Measurements from ENCODE around the gene CYP27C1.

CYP27C1 gene

GRCh38 chr2:127155028-127155581 is 65.0 kb downstream of the CYP27C1 start:
- in situ Hi-C loops (cut with MboI; ENCODE audit: low sequenced_read_pairs): no loop called here

- in situ Hi-C loops (cut with MboI; ENCODE audit: low sequenced_read_pairs): no loop called here
Observed at GRCh38 chr2:127154396-127154795, 65.7 kb downstream of the CYP27C1 start.

- in situ Hi-C loops (cut with MboI; ENCODE audit: low sequenced_read_pairs): no loop called here
Observed at GRCh38 chr2:127153691-127154158, 66.4 kb downstream of the CYP27C1 start.

- in situ Hi-C loops (cut with MboI; ENCODE audit: low sequenced_read_pairs): no loop called here
Observed at GRCh38 chr2:127150996-127151395, 69.1 kb downstream of the CYP27C1 start.

GRCh38 chr2:127149384-127149783 is 70.7 kb downstream of the CYP27C1 start:
- in situ Hi-C loops (cut with MboI; ENCODE audit: low sequenced_read_pairs): no loop called here

GRCh38 chr2:127146820-127147502 is 73.1 kb downstream of the CYP27C1 start:
- in situ Hi-C loops (cut with MboI; ENCODE audit: low sequenced_read_pairs): no loop called here

GRCh38 chr2:127146071-127146725 is 73.9 kb downstream of the CYP27C1 start:
- in situ Hi-C loops (cut with MboI; ENCODE audit: low sequenced_read_pairs): no loop called here

GRCh38 chr2:127145280-127145895 is 74.7 kb downstream of the CYP27C1 start:
- in situ Hi-C loops (cut with MboI; ENCODE audit: low sequenced_read_pairs): no loop called here

- in situ Hi-C loops (cut with MboI; ENCODE audit: low sequenced_read_pairs): no loop called here
Observed at GRCh38 chr2:127143841-127144782, 76.0 kb downstream of the CYP27C1 start.

- in situ Hi-C loops (cut with MboI; ENCODE audit: low sequenced_read_pairs): no loop called here
Observed at GRCh38 chr2:127142663-127143630, 77.2 kb downstream of the CYP27C1 start.

GRCh38 chr2:127140538-127140937 is 79.6 kb downstream of the CYP27C1 start:
- in situ Hi-C loops (cut with MboI; ENCODE audit: low sequenced_read_pairs): no loop called here

- in situ Hi-C loops (cut with MboI; ENCODE audit: low sequenced_read_pairs): no loop called here
Observed at GRCh38 chr2:127139766-127140165, 80.3 kb downstream of the CYP27C1 start.

- in situ Hi-C loops (cut with MboI; ENCODE audit: low sequenced_read_pairs): no loop called here
Observed at GRCh38 chr2:127138281-127138680, 81.8 kb downstream of the CYP27C1 start.

- in situ Hi-C loops (cut with MboI; ENCODE audit: low sequenced_read_pairs): no loop called here
Observed at GRCh38 chr2:127137741-127138140, 82.4 kb downstream of the CYP27C1 start.

- in situ Hi-C loops (cut with MboI; ENCODE audit: low sequenced_read_pairs): no loop called here
Observed at GRCh38 chr2:127137225-127137624, 82.9 kb downstream of the CYP27C1 start.

- in situ Hi-C loops (cut with MboI; ENCODE audit: low sequenced_read_pairs): no loop called here
Observed at GRCh38 chr2:127134833-127135830, 85.0 kb downstream of the CYP27C1 start.

- in situ Hi-C loops (cut with MboI; ENCODE audit: low sequenced_read_pairs): no loop called here
Observed at GRCh38 chr2:127134235-127134634, 85.9 kb downstream of the CYP27C1 start.

All from HL-60/S4 treated with retinoic acid at 250 ng/mL for 4 days and 3 days (cell line).